GM12892 (cell line): ENCODE data around the gene KCNIP1.

Experiments
- POLR2A ChIP-seq: IDR thresholded peaks from 2 replicates; pipeline ENCODE4 v1.6.1; 2011; ENCODE audit warnings: low read depth, low read length, control low read depth
- POLR2AphosphoS5 ChIP-seq: IDR thresholded peaks from 2 replicates; pipeline ENCODE4 v1.6.1; 2011; ENCODE audit warnings: low read depth, low read length, control low read depth
- TAF1 ChIP-seq: IDR thresholded peaks from 2 replicates; pipeline ENCODE4 v1.6.1; 2011; ENCODE audit warnings: low read depth, mild to moderate bottlenecking, control low read depth, low read length, borderline replicate concordance

DNA sequence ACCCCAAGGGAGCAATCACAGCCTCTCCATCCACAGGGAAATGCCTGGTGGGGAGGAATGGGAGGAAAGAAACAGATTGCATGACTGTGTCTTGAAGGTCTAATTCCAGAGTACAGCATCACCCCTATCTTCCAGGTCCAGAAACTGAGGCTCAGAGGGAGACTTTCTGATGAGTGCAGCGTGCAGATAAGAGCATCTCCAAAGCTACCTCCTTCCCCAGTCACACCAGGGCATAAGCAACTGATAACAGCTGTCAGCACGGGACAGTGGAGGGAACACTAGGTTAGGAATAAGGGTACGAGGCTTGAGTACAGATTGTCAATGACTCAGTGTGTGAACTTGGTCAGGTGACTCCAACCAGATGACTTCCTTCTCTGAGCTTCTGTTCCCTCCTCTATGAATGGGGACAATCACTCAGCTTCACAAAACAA is 126.9 kb downstream of the KCNIP1 start:
- TF ChIP-seq POLR2A, result no peak
- no peak for TF ChIP-seq POLR2AphosphoS5
- TF ChIP-seq TAF1, result no peak
